Measurements from ENCODE around the gene SNCA.

The SNCA gene

DNA sequence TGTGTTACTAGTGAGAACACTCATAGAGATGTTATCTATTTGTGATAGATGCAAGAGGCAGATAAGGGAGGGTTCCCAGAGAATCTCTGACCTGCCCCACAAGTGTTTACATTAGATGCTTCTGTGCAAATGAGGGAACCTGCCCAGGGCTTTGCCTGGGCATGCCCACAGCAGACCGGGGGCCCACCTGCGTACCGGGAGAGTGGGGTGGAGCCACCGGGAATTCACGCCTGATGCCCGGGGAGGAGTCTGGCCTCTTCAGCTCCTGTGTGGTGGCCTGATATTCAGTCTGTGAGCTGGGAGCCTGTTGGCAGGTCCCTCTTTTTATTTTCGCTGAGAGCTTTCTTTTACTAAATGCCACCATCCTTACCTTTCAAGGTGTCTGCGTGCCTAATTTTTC is 155.7 kb downstream of the SNCA start:
- no peak for TF ChIP-seq EZH2phosphoT487 (IDR thresholded peaks at IDR 0.05; ENCODE audit: borderline replicate concordance, low read length)
- TF ChIP-seq CTCF (IDR thresholded peaks at IDR 0.05; ENCODE audit: low read depth, low read length, poor library complexity, severe bottlenecking) = no peak
- Histone ChIP-seq H3F3A (ENCODE audit: control insufficient read depth, insufficient read depth) (no peaks in the 10 kb centered on the region), H3K4me3 (ENCODE audit: low read length) (no peak overlapping the region), H3K79me2 (ENCODE audit: control insufficient read depth, low read length) (no peaks in the 10 kb centered on the region), H3K27ac (ENCODE audit: low read depth, low read length) (no peak overlapping the region), H3K27me3 (ENCODE audit: control insufficient read depth, low read length) (no peaks in the 10 kb centered on the region), H4K20me1 (ENCODE audit: control insufficient read depth, insufficient read depth, low read depth, low read length) (no peaks in the 10 kb centered on the region), H3K9me2 (replicated peaks; ENCODE audit: control insufficient read depth, low read length) (no peaks in the 10 kb centered on the region; the same call in 1 of the 2 replicates), H3K9me3 (ENCODE audit: control insufficient read depth, insufficient read depth, low read length) (no peaks in the 10 kb centered on the region), H3K4me1 (ENCODE audit: control insufficient read depth, low read length) (no peaks in the 10 kb centered on the region), H3K36me3 (ENCODE audit: control insufficient read depth, low read length) (no peaks in the 10 kb centered on the region), H3K4me2 (ENCODE audit: low read length) (no peak overlapping the region)

DNA sequence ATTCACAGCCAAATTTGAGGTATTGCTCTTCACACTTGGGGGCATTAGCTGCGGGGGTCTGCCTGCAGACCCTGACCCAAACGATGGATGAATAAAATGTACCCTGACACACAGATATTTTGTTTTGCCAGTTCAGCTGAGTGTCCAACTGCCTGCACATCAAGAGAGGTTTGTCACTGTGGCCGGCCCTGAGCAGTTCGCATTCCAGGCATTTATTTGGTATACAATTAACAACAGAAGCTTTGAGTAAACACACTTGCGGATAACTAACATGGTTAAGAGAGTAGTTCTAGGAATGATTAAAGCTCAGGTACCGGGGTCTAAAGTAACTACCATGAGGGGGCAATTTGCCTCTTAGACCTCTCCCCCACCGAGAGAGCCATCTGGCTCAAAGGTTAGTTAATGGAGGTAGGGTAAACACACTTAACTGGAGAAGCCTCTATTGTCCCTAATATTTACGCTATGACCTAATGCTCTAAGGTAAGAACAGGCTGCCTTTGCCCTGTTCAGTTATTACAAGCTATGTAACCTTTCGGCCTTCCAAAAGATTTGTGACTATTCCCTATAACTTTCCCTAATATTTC is 162.0 kb downstream of the SNCA start:
- no peaks in the 10 kb centered on the region for H3K79me2 ChIP-seq (ENCODE audit: control insufficient read depth, low read length)
- H3K4me1 ChIP-seq (ENCODE audit: control insufficient read depth, low read length) = no peaks in the 10 kb centered on the region
- H3K4me3 ChIP-seq (ENCODE audit: low read length) = no peak overlapping the region
- no peaks in the 10 kb centered on the region for H3K36me3 ChIP-seq (ENCODE audit: control insufficient read depth, low read length)
- no peak overlapping the region for H3K4me2 ChIP-seq (ENCODE audit: low read length)
- H3K9me2 ChIP-seq (replicated peaks; ENCODE audit: control insufficient read depth, low read length) = no peaks in the 10 kb centered on the region
- H4K20me1 ChIP-seq (ENCODE audit: control insufficient read depth, insufficient read depth, low read depth, low read length) = no peaks in the 10 kb centered on the region
- no peaks in the 10 kb centered on the region for H3F3A ChIP-seq (ENCODE audit: control insufficient read depth, insufficient read depth)
- no peaks in the 10 kb centered on the region for H3K27me3 ChIP-seq (ENCODE audit: control insufficient read depth, low read length)
- no peak for TF ChIP-seq EZH2phosphoT487 (IDR thresholded peaks at IDR 0.05; ENCODE audit: borderline replicate concordance, low read length)
- TF ChIP-seq CTCF (IDR thresholded peaks at IDR 0.05; ENCODE audit: low read depth, low read length, poor library complexity, severe bottlenecking) = no peak
- no peak overlapping the region for H3K27ac ChIP-seq (ENCODE audit: low read depth, low read length)
- H3K9me3 ChIP-seq (ENCODE audit: control insufficient read depth, insufficient read depth, low read length) = no peaks in the 10 kb centered on the region
